KMS-11 (cell line): ENCODE results near the gene RAB5A.

Source experiments
- H2AFZ ChIP-seq: fragments of 200-600 bp; sonication (generic); 2 replicates; pipeline ENCODE4 v1.6.1; 2016; ENCODE audit warnings: antibody characterized with exemption, mixed run types, low read depth
- H3K27ac ChIP-seq: fragments of 200-600 bp; sonication (generic); 2 replicates; pipeline ENCODE4 v1.6.1; 2016; ENCODE audit warnings: mild to moderate bottlenecking, mixed run types
- H3K27me3 ChIP-seq: fragments of 200-600 bp; sonication (generic); 2 replicates; pipeline ENCODE4 v1.6.1; 2017; ENCODE audit warnings: mild to moderate bottlenecking, low read depth, mixed run types, moderate library complexity; ENCODE audit not compliant: insufficient read depth
- H3K36me3 ChIP-seq: fragments of 200-600 bp; sonication (generic); 2 replicates; pipeline ENCODE4 v1.6.1; 2017; ENCODE audit warnings: mild to moderate bottlenecking, mixed run types; ENCODE audit not compliant: insufficient read depth
- H3K4me1 ChIP-seq: fragments of 200-600 bp; sonication (generic); 2 replicates; pipeline ENCODE4 v1.6.1; 2016; ENCODE audit warnings: mild to moderate bottlenecking, low read depth, mixed run types; ENCODE audit not compliant: poor library complexity, severe bottlenecking
- H3K4me2 ChIP-seq: fragments of 200-600 bp; sonication (generic); 2 replicates; pipeline ENCODE4 v1.7.0; 2016; ENCODE audit warnings: mild to moderate bottlenecking, mixed run types
- H3K4me3 ChIP-seq: fragments of 200-600 bp; sonication (generic); IDR thresholded peaks from 2 replicates; pipeline ENCODE4 v1.6.1; 2017; ENCODE audit warnings: low read depth, low read length, mixed read lengths; ENCODE audit not compliant: insufficient read depth
- H3K79me2 ChIP-seq: fragments of 200-600 bp; sonication (generic); 2 replicates; pipeline ENCODE4 v1.6.1; 2016; ENCODE audit warnings: low read depth, mixed run types; ENCODE audit not compliant: insufficient read depth
- H3K9ac ChIP-seq: fragments of 200-600 bp; sonication (generic); 2 replicates; pipeline ENCODE4 v1.6.1; 2016; ENCODE audit warnings: mild to moderate bottlenecking, mixed run types
- H4K20me1 ChIP-seq: fragments of 200-600 bp; sonication (generic); 2 replicates; pipeline ENCODE4 v1.6.1; 2016; ENCODE audit warnings: mild to moderate bottlenecking, mixed run types; ENCODE audit not compliant: insufficient read depth
- TF ChIP-seq, protein P1 (sequence below): fragments of 200-600 bp; sonication (generic); conservative IDR thresholded peaks from 2 replicates; pipeline ENCODE4 v1.6.1; 2017; ENCODE audit warnings: low read depth, mild to moderate bottlenecking, antibody characterized with exemption, low read length, moderate library complexity, mixed read lengths

RAB5A gene

DNA sequence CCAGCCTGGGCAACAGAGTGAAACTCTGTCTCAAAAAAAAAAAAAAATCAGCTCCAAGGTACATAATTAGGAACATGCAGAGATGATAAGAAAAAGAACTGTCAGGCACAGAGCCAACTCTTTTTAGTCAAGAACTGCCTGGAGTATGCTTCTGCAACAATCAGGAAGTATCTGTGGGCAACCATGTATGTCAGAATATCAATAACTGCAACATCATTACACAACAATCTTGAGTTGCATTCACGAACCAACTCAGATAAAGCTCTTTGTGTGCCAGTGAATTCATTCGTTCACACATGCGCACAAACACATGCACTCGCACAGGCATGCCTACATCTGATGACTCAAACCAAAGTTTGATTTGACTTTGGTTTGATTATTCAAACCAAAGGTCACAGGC lies 45.0 kb upstream of the RAB5A start:
- H2AFZ ChIP-seq, result no peak overlapping the region
- no peaks in the 10 kb centered on the region for H4K20me1 ChIP-seq
- no peaks in the 10 kb centered on the region for H3K36me3 ChIP-seq
- no peak overlapping the region for H3K4me3 ChIP-seq
- H3K4me1 ChIP-seq, result peaks cover 5% of the 10 kb centered on the region
- H3K9ac ChIP-seq, result no peak overlapping the region
- H3K79me2 ChIP-seq, result no peaks in the 10 kb centered on the region
- H3K27ac ChIP-seq, result no peak overlapping the region
- TF ChIP-seq, protein P1, sequence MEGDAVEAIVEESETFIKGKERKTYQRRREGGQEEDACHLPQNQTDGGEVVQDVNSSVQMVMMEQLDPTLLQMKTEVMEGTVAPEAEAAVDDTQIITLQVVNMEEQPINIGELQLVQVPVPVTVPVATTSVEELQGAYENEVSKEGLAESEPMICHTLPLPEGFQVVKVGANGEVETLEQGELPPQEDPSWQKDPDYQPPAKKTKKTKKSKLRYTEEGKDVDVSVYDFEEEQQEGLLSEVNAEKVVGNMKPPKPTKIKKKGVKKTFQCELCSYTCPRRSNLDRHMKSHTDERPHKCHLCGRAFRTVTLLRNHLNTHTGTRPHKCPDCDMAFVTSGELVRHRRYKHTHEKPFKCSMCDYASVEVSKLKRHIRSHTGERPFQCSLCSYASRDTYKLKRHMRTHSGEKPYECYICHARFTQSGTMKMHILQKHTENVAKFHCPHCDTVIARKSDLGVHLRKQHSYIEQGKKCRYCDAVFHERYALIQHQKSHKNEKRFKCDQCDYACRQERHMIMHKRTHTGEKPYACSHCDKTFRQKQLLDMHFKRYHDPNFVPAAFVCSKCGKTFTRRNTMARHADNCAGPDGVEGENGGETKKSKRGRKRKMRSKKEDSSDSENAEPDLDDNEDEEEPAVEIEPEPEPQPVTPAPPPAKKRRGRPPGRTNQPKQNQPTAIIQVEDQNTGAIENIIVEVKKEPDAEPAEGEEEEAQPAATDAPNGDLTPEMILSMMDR, result no peak
- no peak overlapping the region for H3K4me2 ChIP-seq
- H3K27me3 ChIP-seq, result no peaks in the 10 kb centered on the region

DNA sequence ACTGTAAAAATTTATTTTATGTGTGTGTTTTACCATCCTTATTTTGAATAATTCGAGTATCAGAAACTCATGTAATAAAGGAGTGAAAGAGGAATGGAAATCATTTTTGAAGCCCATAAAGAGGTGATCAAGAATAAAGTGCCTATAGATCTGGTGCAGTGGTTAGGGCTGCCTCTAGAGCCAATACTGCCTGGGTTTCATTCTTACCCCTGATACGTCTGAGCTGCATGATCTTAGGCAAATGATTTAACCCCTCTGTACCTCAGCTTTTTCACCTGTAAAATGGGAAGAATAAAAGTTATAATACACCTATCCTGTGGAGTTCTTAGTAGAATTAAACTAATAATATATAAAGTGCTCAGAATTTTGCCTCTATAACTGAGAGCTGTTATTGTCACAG lies 43.2 kb upstream of the RAB5A start:
- no peaks in the 10 kb centered on the region for H4K20me1 ChIP-seq
- TF ChIP-seq, protein P1, result no peak
- no peak overlapping the region for H3K4me2 ChIP-seq
- no peaks in the 10 kb centered on the region for H3K27me3 ChIP-seq
- H3K9ac ChIP-seq, result no peak overlapping the region
- H3K36me3 ChIP-seq, result no peaks in the 10 kb centered on the region
- H3K27ac ChIP-seq, result no peak overlapping the region
- no peak overlapping the region for H3K4me3 ChIP-seq
- no peak overlapping the region for H2AFZ ChIP-seq
- H3K4me1 ChIP-seq, result peaks cover 18% of the 10 kb centered on the region
- no peaks in the 10 kb centered on the region for H3K79me2 ChIP-seq

DNA sequence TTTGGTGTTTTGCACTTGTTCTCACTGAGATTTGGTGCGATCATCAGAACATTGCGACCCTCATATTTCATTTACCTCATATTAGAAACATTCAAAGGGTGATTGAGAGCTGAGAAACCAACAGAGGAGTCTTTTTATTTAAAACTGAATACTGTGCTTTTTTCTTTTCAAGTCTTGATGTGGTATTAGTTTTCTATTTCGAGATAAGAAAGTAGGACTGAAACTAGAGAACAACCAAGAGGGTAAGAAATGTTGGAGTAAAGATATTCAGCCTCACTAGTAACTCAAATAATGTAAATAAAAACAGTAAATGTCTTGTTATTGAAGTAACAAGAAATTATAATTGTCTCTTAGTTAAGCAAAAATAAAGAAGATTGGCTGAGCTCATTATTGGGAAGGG lies 39.4 kb upstream of the RAB5A start:
- no peak overlapping the region for H3K4me3 ChIP-seq
- H3K79me2 ChIP-seq, result no peaks in the 10 kb centered on the region
- H3K27ac ChIP-seq, result peak overlapping the region; percentile 44; the same call in 1 of the 2 replicates
- no peaks in the 10 kb centered on the region for H4K20me1 ChIP-seq
- no peaks in the 10 kb centered on the region for H3K36me3 ChIP-seq
- no peak overlapping the region for H3K9ac ChIP-seq
- TF ChIP-seq, protein P1, result no peak
- H2AFZ ChIP-seq, result peak overlapping the region; percentile 41; the same call in 1 of the 2 replicates
- no peaks in the 10 kb centered on the region for H3K27me3 ChIP-seq
- H3K4me1 ChIP-seq, result peaks cover 18% of the 10 kb centered on the region
- peak overlapping the region; percentile 66 for H3K4me2 ChIP-seq

DNA sequence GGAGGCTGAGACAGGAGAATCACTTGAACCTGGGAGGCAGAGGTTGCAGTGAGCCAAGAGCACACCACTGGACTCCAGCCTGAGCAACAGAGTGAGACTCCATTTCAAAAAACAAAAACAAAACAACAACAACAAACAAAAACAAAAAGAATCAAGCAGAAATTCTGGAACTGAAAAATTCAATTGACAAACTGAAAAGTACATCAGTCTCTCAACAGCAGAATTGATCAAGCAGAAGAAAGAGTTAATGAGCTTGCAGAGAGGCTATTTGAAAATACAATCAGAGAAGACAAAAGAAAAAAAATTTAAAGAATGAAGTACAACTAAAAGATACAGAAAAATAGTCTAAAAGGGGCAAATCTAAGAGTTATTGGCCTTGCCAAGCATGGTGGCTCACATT lies 35.4 kb upstream of the RAB5A start:
- Histone ChIP-seq H3K36me3 (no peaks in the 10 kb centered on the region), H3K9ac (no peak overlapping the region), H3K4me2 (no peak overlapping the region), H4K20me1 (no peaks in the 10 kb centered on the region), H3K27me3 (no peaks in the 10 kb centered on the region), H3K79me2 (no peaks in the 10 kb centered on the region), H3K4me1 (peaks cover 18% of the 10 kb centered on the region), H3K4me3 (no peak overlapping the region), H2AFZ (no peak overlapping the region), H3K27ac (no peak overlapping the region)
- TF ChIP-seq, protein P1, result no peak
